ENCODE measurements around the gene NUBP2. TPM values are rescaled to one million over a fixed set of nuclear protein-coding genes. Genes with fewer than 3 reads are reported as not detected.

The NUBP2 gene
- total RNA-seq, 2 donors from 2014 or later = 61.1 to 61.5 TPM

- 81 to 88% methylated on average over 10 of the region's 10 CpGs for WGBS, 2 experiments (ENCODE audit: insufficient coverage in 1 of 2, insufficient read length in 1 of 2)
- no peak for DNase-seq
- Mint-ChIP-seq H3K27ac (no peak overlapping the region), H3K27me3 (ENCODE audit: insufficient read depth) (no peaks in the 10 kb centered on the region), H3K36me3 (ENCODE audit: low read depth) (peaks cover 42% of the 10 kb centered on the region), H3K9me3 (peaks cover 68% of the 10 kb centered on the region), H3K4me3 (no peak overlapping the region), H3K4me1 (no peaks in the 10 kb centered on the region)
- H3K27ac ChIP-seq (ENCODE audit: low read depth, low read length) = no peak overlapping the region
- H3K4me3 ChIP-seq (ENCODE audit: low read length) = no peak overlapping the region
- H3K9ac ChIP-seq (ENCODE audit: extremely low read depth, low read length, poor library complexity, severe bottlenecking) = no peak overlapping the region
- no peak for TF ChIP-seq CTCF (conservative IDR thresholded peaks at IDR 0.05)
- H3K27me3 ChIP-seq (ENCODE audit: control insufficient read depth, insufficient read depth, low read length, poor library complexity, severe bottlenecking) = no peaks in the 10 kb centered on the region
- H3K9me3 ChIP-seq (ENCODE audit: control insufficient read depth, low read length) = peaks cover 26% of the 10 kb centered on the region
- no peaks in the 10 kb centered on the region for H3K4me1 ChIP-seq (ENCODE audit: control insufficient read depth, insufficient read depth, low read length)
- no peaks in the 10 kb centered on the region for H3K36me3 ChIP-seq (ENCODE audit: control insufficient read depth, insufficient read depth, low read length)
These were observed 17.9 kb downstream of the NUBP2 start for GRCh38 chr16:1800701-1801100.

- Histone ChIP-seq H3K4me1 (ENCODE audit: control insufficient read depth, insufficient read depth, low read length) (no peaks in the 10 kb centered on the region), H3K27ac (ENCODE audit: low read depth, low read length) (no peak overlapping the region), H3K9me3 (ENCODE audit: control insufficient read depth, low read length) (no peaks in the 10 kb centered on the region), H3K27me3 (ENCODE audit: control insufficient read depth, insufficient read depth, low read length, poor library complexity, severe bottlenecking) (no peaks in the 10 kb centered on the region), H3K36me3 (ENCODE audit: control insufficient read depth, insufficient read depth, low read length) (peaks cover 18% of the 10 kb centered on the region), H3K4me3 (ENCODE audit: low read length) (no peak overlapping the region), H3K9ac (ENCODE audit: extremely low read depth, low read length, poor library complexity, severe bottlenecking) (no peak overlapping the region)
- Mint-ChIP-seq H3K4me3 (no peak overlapping the region), H3K36me3 (ENCODE audit: low read depth) (peaks cover 52% of the 10 kb centered on the region), H3K9me3 (peaks cover 27% of the 10 kb centered on the region), H3K27me3 (ENCODE audit: insufficient read depth) (no peaks in the 10 kb centered on the region), H3K4me1 (no peaks in the 10 kb centered on the region), H3K27ac (no peak overlapping the region)
- WGBS, 2 experiments (ENCODE audit: insufficient coverage in 1 of 2, insufficient read length in 1 of 2) = 80 to 87% methylated on average over 1 to 10 of the region's 10 CpGs
- no peak for TF ChIP-seq CTCF (conservative IDR thresholded peaks at IDR 0.05)
- no peak for DNase-seq
These were observed 24.9 kb downstream of the NUBP2 start for GRCh38 chr16:1807626-1808025.

GRCh38 chr16:1808691-1809090 is 25.9 kb downstream of the NUBP2 start:
- H3K4me1 Mint-ChIP-seq = no peaks in the 10 kb centered on the region
- Histone ChIP-seq H3K36me3 (ENCODE audit: control insufficient read depth, insufficient read depth, low read length) (peaks cover 18% of the 10 kb centered on the region), H3K4me3 (ENCODE audit: low read length) (no peak overlapping the region), H3K27me3 (ENCODE audit: control insufficient read depth, insufficient read depth, low read length, poor library complexity, severe bottlenecking) (no peaks in the 10 kb centered on the region), H3K9me3 (ENCODE audit: control insufficient read depth, low read length) (no peaks in the 10 kb centered on the region), H3K4me1 (ENCODE audit: control insufficient read depth, insufficient read depth, low read length) (no peaks in the 10 kb centered on the region), H3K27ac (ENCODE audit: low read depth, low read length) (no peak overlapping the region), H3K9ac (ENCODE audit: extremely low read depth, low read length, poor library complexity, severe bottlenecking) (no peak overlapping the region)
- no peak for TF ChIP-seq CTCF (conservative IDR thresholded peaks at IDR 0.05)
- H3K27ac Mint-ChIP-seq = no peak overlapping the region
- H3K27me3 Mint-ChIP-seq (ENCODE audit: insufficient read depth) = no peaks in the 10 kb centered on the region
- peaks cover 59% of the 10 kb centered on the region for H3K36me3 Mint-ChIP-seq (ENCODE audit: low read depth)
- no peak for DNase-seq
- no peak overlapping the region for H3K4me3 Mint-ChIP-seq
- H3K9me3 Mint-ChIP-seq = peaks cover 21% of the 10 kb centered on the region
- WGBS, 2 experiments (ENCODE audit: insufficient coverage in 1 of 2, insufficient read length in 1 of 2) = 78 to 85% methylated on average over 8 to 18 of the region's 18 CpGs
